Motor neuron (in vitro differentiated cells): ENCODE results near the gene PCDHGC3. TPM values are rescaled to one million over a fixed set of nuclear protein-coding genes. Genes with fewer than 3 reads are reported as not detected.

Source experiments
- ATAC-seq, 8 experiments: fragments of 200-7000 bp; cut with Tn5 transposase; replicated peaks in 6 of 8; 2 replicates each; pipeline ENCODE4 v1.8.0; 2021; ENCODE audit warnings: mild to moderate bottlenecking in 8 of 8, moderate library complexity in 8 of 8
- H3K27ac ChIP-seq, 2 donors: fragments of 250-450 bp; sonication (Bioruptor Pico); 2 replicates each; pipeline ENCODE4 v1.9.0; 2021; ENCODE audit warnings: antibody characterized with exemption in 2 of 2, mild to moderate bottlenecking in 2 of 2, moderate library complexity in 1 of 2
- H3K4me1 ChIP-seq, 2 donors: fragments of 250-450 bp; sonication (Bioruptor Pico); replicated peaks in 1 of 2; 2 replicates each; pipeline ENCODE4 v1.6.1; 2021; ENCODE audit warnings: antibody characterized with exemption in 2 of 2, mild to moderate bottlenecking in 2 of 2, moderate library complexity in 1 of 2
- H3K4me3 ChIP-seq, 5 donors: fragments of 250-450 bp; sonication (Bioruptor Pico); 2 replicates each; pipeline ENCODE4 v1.9.0; 2021; ENCODE audit warnings: antibody characterized with exemption in 5 of 5, mild to moderate bottlenecking in 5 of 5, moderate library complexity in 4 of 5
- WGBS, 10 experiments: fragments of 450-650 bp; shearing (Covaris generic); methylation state at CpG; one replicate each; pipeline ENCODE4 v1.0.0; 2022; 5-methylcytosine and 5-hydroxymethylcytosine counted together
- in situ Hi-C, 9 experiments: fragments of 400-800 bp; cut with MboI; loops; one replicate each; pipeline ENCODE4 v1.15.0; 2021; ENCODE audit warnings: low sequenced_read_pairs in 9 of 9, low pct_unique_long_range_greater_than_20kb in 2 of 9; ENCODE audit not compliant: unreplicated experiment in 9 of 9
- total RNA-seq, 8 experiments: library from RNA; unstranded; fragments of 300-600 nt; gene quantifications; 2 replicates each; pipeline versions ENCODE4 v1.2.3 to v1.2.4, GENCODE V29; 2022

The PCDHGC3 gene
- total RNA-seq, 8 experiments from 2014 or later = 15.4 to 73.0 (median 26.0) TPM

DNA sequence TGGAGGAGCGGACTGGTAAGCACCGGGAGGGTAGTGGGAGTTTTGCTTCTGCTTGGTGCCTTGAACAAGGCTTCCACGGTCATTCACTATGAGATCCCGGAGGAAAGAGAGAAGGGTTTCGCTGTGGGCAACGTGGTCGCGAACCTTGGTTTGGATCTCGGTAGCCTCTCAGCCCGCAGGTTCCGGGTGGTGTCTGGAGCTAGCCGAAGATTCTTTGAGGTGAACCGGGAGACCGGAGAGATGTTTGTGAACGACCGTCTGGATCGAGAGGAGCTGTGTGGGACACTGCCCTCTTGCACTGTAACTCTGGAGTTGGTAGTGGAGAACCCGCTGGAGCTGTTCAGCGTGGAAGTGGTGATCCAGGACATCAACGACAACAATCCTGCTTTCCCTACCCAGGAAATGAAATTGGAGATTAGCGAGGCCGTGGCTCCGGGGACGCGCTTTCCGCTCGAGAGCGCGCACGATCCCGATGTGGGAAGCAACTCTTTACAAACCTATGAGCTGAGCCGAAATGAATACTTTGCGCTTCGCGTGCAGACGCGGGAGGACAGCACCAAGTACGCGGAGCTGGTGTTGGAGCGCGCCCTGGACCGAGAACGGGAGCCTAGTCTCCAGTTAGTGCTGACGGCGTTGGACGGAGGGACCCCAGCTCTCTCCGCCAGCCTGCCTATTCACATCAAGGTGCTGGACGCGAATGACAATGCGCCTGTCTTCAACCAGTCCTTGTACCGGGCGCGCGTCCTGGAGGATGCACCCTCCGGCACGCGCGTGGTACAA lies 556 bp downstream of the PCDHGC3 start:
- peak; percentile 50 to 67 (median 57) for ATAC-seq
- Histone ChIP-seq H3K27ac (peak overlapping the region in 1 of 2 donors; percentile 6), H3K4me3 (peak overlapping the region; percentile 33 to 51 (median 42)), H3K4me1 (peaks cover 21 to 23% of the 10 kb centered on the region in 2 donors)
- in situ Hi-C loops = no loop called here
- 0 to 40% (median 6%) methylated on average over 3 to 18 of the region's 58 CpGs; no CpG with 5 or more reads in 3 of the 10 experiments for WGBS, 10 experiments

- in situ Hi-C loops = no loop called here
- peak overlapping the region; percentile 33 to 51 (median 42) for H3K4me3 ChIP-seq
- no peak for ATAC-seq
- WGBS, 10 experiments = 0 to 100% (median 52%) methylated on average over 2 to 9 of the region's 24 CpGs; no CpG with 5 or more reads in 3 of the 10 experiments
- H3K4me1 ChIP-seq = peaks cover 21 to 23% of the 10 kb centered on the region in 2 donors
- no peak overlapping the region for H3K27ac ChIP-seq
These were observed 1.3 kb downstream of the PCDHGC3 start for GRCh38 chr5:141477044-141477575.

DNA sequence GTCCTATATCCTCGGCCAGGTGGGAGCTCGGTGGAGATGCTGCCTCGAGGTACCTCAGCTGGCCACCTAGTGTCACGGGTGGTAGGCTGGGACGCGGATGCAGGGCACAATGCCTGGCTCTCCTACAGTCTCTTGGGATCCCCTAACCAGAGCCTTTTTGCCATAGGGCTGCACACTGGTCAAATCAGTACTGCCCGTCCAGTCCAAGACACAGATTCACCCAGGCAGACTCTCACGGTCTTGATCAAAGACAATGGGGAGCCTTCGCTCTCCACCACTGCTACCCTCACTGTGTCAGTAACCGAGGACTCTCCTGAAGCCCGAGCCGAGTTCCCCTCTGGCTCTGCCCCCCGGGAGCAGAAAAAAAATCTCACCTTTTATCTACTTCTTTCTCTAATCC lies 2.0 kb downstream of the PCDHGC3 start:
- Histone ChIP-seq H3K4me3 (no peak overlapping the region), H3K4me1 (peaks cover 21 to 23% of the 10 kb centered on the region in 2 donors), H3K27ac (no peak overlapping the region)
- no peak for ATAC-seq
- 0 to 95% (median 43%) methylated on average over 1 to 10 of the region's 13 CpGs; no CpG with 5 or more reads in 6 of the 10 experiments for WGBS, 10 experiments
- in situ Hi-C loops = no loop called here

DNA sequence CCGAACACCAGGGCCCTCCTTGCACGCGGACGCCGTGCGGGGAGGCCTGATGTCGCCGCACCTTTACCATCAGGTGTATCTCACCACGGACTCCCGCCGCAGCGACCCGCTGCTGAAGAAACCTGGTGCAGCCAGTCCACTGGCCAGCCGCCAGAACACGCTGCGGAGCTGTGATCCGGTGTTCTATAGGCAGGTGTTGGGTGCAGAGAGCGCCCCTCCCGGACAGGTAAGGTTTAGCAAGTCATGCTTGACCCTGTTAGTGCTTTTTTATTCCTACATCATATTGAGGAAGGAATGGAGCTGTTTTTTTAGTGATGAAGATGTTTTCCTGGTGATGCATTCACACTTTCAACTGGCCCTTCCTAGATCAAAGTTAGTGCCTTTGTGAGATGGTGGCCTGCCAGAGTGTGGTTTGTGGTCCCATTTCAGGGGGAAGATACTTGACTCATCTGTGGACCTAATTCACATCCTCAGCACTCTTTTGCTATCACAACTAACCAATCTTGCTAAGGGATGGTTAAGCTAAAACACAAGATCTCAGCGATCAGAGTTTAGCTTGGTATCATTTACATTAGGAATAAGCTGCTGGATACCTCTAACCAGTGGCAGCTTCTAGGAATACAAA lies 2.7 kb downstream of the PCDHGC3 start:
- H3K27ac ChIP-seq = no peak overlapping the region
- no peak overlapping the region for H3K4me3 ChIP-seq
- H3K4me1 ChIP-seq = peaks cover 23 to 29% of the 10 kb centered on the region in 2 donors
- WGBS, 10 experiments = 0 to 100% (median 93%) methylated on average over 1 to 12 of the region's 20 CpGs; no CpG with 5 or more reads in 5 of the 10 experiments
- in situ Hi-C loops = no loop called here
- no peak for ATAC-seq

DNA sequence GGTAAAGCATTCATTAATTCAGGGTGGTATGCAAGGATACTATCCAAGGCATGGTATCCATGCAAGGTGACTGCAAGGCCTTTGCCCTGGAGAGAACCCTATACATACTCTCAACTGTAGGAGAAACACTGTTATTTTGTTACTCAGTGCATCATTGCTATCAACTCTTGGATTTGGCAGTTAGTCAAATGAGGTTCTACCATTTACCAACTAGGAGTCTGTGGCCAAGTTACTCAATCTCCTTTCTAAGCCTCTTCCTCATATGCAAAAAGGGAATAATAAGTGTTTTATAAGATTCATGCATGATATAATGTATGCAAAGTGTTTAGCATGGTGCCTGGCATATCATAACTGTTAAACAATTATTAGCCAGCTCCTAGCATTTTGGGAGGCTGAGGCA lies 4.0 kb downstream of the PCDHGC3 start:
- no peak overlapping the region for H3K4me3 ChIP-seq
- peaks cover 29 to 37% of the 10 kb centered on the region in 2 donors for H3K4me1 ChIP-seq
- in situ Hi-C loops = no loop called here
- no peak overlapping the region for H3K27ac ChIP-seq
- ATAC-seq = no peak

- in situ Hi-C loops = no loop called here
- Histone ChIP-seq H3K4me1 (peaks cover 15 to 25% of the 10 kb centered on the region in 2 donors), H3K27ac (peak overlapping the region; percentile 1 to 16), H3K4me3 (peak overlapping the region; percentile 31 to 43 (median 36))
- WGBS, 10 experiments = 0 to 80% (median 12%) methylated on average over 1 to 3 of the region's 3 CpGs; no CpG with 5 or more reads in 4 of the 10 experiments
- ATAC-seq = peak in 3 of 8 experiments; percentile 25 to 50 (median 28)
These were observed 8.1 kb downstream of the PCDHGC3 start for GRCh38 chr5:141483902-141484301.

- ATAC-seq = peak in 4 of 8 experiments; percentile 4 to 81 (median 52)
- in situ Hi-C loops = no loop called here
- WGBS, 10 experiments = 0 to 20% (median 8%) methylated on average over 2 to 4 of the region's 4 CpGs; no CpG with 5 or more reads in 2 of the 10 experiments
- Histone ChIP-seq H3K4me1 (peaks cover 16 to 21% of the 10 kb centered on the region in 2 donors), H3K27ac (peak overlapping the region; percentile 1 to 16), H3K4me3 (peak overlapping the region; percentile 31 to 43 (median 36))
These were observed 8.5 kb downstream of the PCDHGC3 start for GRCh38 chr5:141484310-141484640.

DNA sequence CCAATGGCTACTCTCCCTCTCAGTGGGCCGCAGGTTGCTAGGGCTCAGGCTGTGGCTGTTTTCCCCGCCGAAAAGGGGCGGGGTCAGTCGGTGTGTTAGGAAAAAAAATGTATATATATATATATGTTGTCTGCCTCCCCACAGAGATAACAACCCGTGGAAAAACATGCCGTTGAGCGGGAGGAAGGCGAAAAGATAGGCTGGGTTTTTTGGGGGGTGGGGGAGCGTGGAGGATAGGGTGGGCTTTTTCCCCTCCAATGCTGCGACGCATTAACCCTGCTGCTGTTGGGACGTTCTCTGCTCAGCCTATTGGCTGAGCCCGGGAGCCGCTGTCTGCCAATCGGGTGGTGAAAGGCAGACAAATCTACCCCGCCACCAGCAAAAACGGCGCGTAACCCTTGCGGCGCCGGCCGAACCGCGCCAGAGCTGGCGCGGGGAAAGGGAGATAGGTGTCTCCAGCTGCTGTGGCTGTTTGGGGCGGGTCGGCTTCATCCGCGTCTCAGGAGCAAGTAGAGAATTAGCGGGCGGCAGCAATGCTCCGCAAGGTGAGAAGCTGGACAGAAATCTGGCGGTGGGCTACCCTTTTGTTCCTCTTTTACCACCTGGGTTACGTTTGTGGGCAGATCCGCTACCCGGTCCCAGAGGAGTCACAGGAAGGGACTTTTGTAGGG lies 9.0 kb downstream of the PCDHGC3 start, which contains the start of gene PCDHGC4:
TSS of gene PCDHGC4 (plus strand) at position 390 of the 671 bp plus-strand sequence. CDS start at position 534, 144 bp downstream.
- ATAC-seq = peak in 7 of 8 experiments; percentile 17 to 91 (median 74)
- peak within 1 kb of the TSS; percentile 1 to 16 for H3K27ac ChIP-seq
- H3K4me1 ChIP-seq = peaks cover 15 to 18% of the 10 kb centered on the region in 2 donors
- in situ Hi-C loops = no loop called here
- WGBS, 10 experiments = 0 to 70% (median 8%) methylated on average over 1 to 10 of the region's 39 CpGs; no CpG with 5 or more reads in 6 of the 10 experiments
- peak within 1 kb of the TSS; percentile 31 to 43 (median 36) for H3K4me3 ChIP-seq

DNA sequence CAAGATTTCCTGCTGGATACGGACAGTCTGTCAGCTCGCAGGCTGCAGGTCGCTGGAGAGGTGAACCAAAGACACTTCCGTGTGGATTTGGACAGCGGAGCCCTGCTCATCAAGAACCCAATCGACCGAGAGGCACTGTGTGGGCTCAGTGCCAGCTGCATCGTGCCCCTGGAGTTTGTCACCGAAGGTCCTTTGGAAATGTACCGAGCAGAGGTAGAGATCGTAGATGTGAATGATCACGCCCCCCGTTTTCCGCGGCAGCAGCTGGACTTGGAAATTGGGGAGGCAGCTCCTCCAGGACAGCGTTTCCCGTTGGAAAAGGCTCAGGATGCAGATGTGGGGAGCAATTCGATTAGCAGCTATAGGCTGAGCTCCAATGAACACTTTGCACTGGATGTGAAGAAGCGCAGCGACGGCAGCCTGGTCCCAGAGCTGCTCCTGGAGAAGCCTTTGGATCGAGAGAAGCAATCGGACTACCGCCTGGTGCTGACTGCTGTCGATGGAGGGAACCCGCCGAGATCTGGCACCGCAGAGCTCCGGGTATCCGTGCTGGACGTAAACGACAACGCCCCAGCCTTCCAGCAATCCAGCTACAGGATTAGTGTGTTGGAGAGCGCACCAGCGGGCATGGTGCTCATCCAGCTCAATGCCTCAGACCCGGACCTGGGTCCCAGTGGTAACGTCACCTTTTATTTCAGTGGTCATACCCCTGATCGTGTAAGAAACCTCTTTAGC lies 9.7 kb downstream of the PCDHGC3 start:
- Histone ChIP-seq H3K4me3 (peak overlapping the region; percentile 31 to 43 (median 36)), H3K27ac (peak overlapping the region in 1 of 2 donors; percentile 6), H3K4me1 (peaks cover 15 to 18% of the 10 kb centered on the region in 2 donors)
- in situ Hi-C loops = no loop called here
- peak in 1 of 8 experiments; percentile 1 for ATAC-seq
- 31 to 84% (median 49%) methylated on average over 4 to 18 of the region's 38 CpGs; no CpG with 5 or more reads in 3 of the 10 experiments for WGBS, 10 experiments

- Histone ChIP-seq H3K27ac (no peak overlapping the region), H3K4me1 (peaks cover 15 to 18% of the 10 kb centered on the region in 2 donors), H3K4me3 (peak overlapping the region in 1 of 5 donors; percentile 36)
- no peak for ATAC-seq
- in situ Hi-C loops = no loop called here
- WGBS, 10 experiments = 83 to 100% (median 99%) methylated on average over 1 to 7 of the region's 9 CpGs; no CpG with 5 or more reads in 4 of the 10 experiments
These were observed 10.3 kb downstream of the PCDHGC3 start for GRCh38 chr5:141486091-141486490.

DNA sequence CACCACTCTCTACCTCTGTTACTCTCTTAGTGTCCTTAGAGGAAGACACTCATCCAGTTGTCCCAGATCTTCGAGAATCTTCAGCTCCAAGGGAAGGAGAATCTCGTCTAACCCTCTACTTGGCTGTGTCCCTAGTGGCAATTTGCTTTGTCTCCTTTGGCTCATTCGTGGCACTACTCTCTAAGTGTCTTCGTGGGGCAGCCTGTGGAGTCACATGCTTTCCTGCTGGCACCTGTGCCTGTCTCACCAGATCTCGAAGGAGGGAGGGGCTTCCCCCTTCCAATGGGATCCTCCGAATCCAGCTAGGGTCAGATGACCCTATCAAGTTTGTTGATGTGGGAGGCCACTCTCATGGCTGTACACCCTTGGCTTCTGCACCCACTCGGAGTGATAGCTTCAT lies 11.4 kb downstream of the PCDHGC3 start:
- no peak for ATAC-seq
- 33 to 100% (median 92%) methylated on average over 1 to 4 of the region's 7 CpGs; no CpG with 5 or more reads in 4 of the 10 experiments for WGBS, 10 experiments
- in situ Hi-C loops = no loop called here
- peaks cover 15 to 18% of the 10 kb centered on the region in 2 donors for H3K4me1 ChIP-seq
- H3K27ac ChIP-seq = no peak overlapping the region
- H3K4me3 ChIP-seq = no peak overlapping the region
